B cell (primary cell): ENCODE results near the gene TAF1B.

Source experiments
- CTCF ChIP-seq: fragments of 200-600 bp; IDR thresholded peaks from one replicate; pipeline ENCODE4 v1.8.0; 2022; ENCODE audit warnings: antibody characterized with exemption, mild to moderate bottlenecking
- EZH2 ChIP-seq: IDR thresholded peaks from 2 replicates; pipeline ENCODE4 v1.6.1; 2012; ENCODE audit warnings: borderline replicate concordance, low read depth, mild to moderate bottlenecking, moderate library complexity, low read length; ENCODE audit not compliant: insufficient read depth, poor library complexity, severe bottlenecking

DNA sequence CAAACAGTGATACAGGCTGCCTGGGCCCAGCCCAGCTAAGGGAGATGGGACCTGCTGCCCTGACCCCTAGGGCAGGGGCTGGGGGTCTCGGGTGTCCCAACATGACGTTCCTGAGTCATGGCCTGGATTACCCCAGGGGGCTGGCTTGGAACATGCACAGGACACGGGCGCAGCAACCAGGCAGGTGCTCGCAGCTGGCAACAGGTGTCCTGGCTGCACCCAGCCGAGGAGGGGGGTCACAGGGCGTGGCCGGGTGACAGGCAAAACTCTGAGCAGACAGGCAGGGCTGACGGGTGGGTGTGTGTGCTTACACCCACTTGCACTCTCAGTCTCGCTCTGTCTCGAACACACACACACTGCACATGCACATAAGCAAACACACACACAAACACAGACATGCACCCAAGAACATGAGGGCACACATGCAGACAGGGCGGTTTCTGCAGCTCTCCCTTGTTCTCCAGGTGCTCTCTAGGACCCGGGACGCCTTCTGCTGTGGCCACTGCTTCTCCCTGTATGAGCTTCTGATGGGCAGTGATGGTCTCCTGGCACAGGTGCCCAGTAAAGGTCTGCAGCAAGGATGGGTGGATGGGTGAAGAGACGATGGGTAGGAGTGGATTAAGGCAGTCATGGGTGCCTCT, 33.7 kb upstream of the TAF1B start:
- TF ChIP-seq CTCF: no peak
- TF ChIP-seq EZH2: no peak
